T follicular helper cell (primary cell): ENCODE data around the gene TMEM126B.

Experiments used
- DNase-seq: peaks from one replicate; pipeline ENCODE4 v3.0.0-alpha.2; 2020; ENCODE audit warnings: low read depth

Gene TMEM126B

DNA sequence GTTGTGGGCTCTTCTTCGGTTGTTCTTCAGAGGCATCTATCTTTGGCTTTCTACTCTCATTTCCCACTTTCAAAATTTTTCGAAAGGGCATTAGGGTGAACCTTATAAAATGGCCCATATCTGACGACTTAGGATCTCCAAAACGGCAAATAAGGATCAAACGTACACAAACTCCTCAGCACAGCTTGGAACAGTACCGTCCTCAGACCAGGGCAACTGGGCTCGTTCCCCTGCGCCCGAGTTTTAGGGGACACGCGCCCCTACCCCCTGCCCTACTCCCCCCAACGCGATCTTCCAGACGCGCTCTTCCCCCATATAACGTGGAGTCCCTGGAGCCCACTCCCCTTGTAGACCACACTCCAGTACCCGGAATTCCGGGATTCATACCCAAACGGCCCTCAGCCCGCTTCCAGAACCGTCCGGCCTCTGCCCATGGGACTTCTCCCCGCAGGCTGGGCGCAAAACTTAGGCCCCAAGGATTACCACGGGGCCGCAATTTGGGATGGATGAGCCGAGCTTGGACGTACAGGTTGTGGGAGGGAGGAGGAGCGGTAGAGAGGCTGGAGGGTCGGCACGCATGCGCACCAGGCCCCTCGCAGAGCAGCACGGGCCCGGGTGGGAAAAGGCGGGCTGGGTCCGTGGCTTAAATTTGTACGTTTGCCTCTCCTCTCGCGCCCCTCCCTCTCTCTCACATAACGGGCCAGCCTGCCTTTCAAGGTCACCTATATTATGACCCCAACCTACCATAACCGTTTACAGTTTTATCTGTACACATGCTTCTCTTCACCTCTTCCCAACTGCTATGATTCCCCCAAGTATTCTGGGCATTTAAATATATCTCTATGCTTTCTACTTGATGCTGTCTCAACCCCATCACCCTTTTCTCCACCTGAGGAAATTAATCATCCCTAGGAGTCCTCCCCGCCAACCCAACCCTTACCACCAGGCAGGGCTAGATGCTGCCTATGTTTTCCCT lies 54.2 kb downstream of the TMEM126B start:
- peak; percentile 19 for DNase-seq

- no peak for DNase-seq
Observed at GRCh38 chr11:85685125-85685819, 56.9 kb downstream of the TMEM126B start.

DNA sequence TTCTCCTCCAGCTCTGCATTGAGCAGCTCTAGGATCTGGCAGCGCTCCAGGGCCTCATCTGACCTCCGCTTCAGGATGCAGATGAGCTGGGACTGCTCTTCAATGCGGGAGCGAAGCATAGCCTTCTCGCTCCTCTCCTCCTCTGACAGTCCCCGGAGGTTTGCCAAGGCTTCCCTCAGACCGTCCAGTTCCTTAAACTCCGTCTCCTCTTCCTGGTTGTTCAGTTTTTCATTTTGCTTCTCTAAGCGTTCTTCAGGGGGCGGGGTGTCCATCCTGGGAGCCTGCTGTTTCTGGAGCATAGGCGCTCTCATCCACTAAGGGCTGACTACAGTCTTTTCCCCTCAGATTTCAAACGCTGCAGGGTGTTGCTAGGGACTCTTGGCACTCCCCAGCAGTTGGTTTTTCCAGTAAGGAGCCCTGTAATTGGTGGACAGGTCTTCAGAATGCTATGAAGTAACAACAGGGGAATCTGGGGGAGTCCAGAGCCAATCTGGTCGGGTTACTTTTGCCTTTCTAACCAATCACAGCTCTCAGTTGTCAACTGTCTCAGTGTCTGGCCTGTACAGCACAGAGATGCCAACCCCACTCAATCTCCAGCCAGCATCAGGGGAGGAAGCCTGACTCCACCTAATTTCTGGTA lies 57.5 kb downstream of the TMEM126B start, which contains the start of gene CCDC89:
Gene CCDC89 (minus strand): TSS at position 376 of the 640 bp plus-strand sequence. CDS start 65 bp downstream, at position 311.
- no peak for DNase-seq
